ENCODE results near the gene PTPN14.

GRCh38 chr1:214319938-214320337, 231.5 kb downstream of the PTPN14 start:
- TF ChIP-seq REST (IDR thresholded peaks at IDR 0.05; ENCODE audit: insufficient replicate concordance, low read depth), result no peak
- no peak for TF ChIP-seq CTCF (IDR thresholded peaks at IDR 0.05; ENCODE audit: insufficient read depth, low read length)
